ENCODE results near the gene CDH22.

CDH22 gene

GRCh38 chr20:46264391-46265266 is 43.7 kb downstream of the CDH22 start:
- no peak overlapping the region for H3K27ac ChIP-seq
- H3K79me2 ChIP-seq: no peaks in the 10 kb centered on the region
- TF ChIP-seq, protein P1, sequence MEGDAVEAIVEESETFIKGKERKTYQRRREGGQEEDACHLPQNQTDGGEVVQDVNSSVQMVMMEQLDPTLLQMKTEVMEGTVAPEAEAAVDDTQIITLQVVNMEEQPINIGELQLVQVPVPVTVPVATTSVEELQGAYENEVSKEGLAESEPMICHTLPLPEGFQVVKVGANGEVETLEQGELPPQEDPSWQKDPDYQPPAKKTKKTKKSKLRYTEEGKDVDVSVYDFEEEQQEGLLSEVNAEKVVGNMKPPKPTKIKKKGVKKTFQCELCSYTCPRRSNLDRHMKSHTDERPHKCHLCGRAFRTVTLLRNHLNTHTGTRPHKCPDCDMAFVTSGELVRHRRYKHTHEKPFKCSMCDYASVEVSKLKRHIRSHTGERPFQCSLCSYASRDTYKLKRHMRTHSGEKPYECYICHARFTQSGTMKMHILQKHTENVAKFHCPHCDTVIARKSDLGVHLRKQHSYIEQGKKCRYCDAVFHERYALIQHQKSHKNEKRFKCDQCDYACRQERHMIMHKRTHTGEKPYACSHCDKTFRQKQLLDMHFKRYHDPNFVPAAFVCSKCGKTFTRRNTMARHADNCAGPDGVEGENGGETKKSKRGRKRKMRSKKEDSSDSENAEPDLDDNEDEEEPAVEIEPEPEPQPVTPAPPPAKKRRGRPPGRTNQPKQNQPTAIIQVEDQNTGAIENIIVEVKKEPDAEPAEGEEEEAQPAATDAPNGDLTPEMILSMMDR (IDR thresholded peaks at IDR 0.05): no peak
- H3K4me1 ChIP-seq: no peaks in the 10 kb centered on the region
- no peak overlapping the region for H2AFZ ChIP-seq
- H3K4me3 ChIP-seq (ENCODE audit: low read depth, low read length): no peak overlapping the region
- no peak overlapping the region for H3K9ac ChIP-seq
- H3K4me2 ChIP-seq (ENCODE audit: low read length): no peak overlapping the region
- H3K36me3 ChIP-seq (ENCODE audit: control insufficient read depth, insufficient read depth, low read length): no peaks in the 10 kb centered on the region
- H3K27me3 ChIP-seq (ENCODE audit: control insufficient read depth, insufficient read depth, low read length): no peaks in the 10 kb centered on the region
- H3K9me3 ChIP-seq (ENCODE audit: control insufficient read depth, low read length): no peaks in the 10 kb centered on the region

DNA sequence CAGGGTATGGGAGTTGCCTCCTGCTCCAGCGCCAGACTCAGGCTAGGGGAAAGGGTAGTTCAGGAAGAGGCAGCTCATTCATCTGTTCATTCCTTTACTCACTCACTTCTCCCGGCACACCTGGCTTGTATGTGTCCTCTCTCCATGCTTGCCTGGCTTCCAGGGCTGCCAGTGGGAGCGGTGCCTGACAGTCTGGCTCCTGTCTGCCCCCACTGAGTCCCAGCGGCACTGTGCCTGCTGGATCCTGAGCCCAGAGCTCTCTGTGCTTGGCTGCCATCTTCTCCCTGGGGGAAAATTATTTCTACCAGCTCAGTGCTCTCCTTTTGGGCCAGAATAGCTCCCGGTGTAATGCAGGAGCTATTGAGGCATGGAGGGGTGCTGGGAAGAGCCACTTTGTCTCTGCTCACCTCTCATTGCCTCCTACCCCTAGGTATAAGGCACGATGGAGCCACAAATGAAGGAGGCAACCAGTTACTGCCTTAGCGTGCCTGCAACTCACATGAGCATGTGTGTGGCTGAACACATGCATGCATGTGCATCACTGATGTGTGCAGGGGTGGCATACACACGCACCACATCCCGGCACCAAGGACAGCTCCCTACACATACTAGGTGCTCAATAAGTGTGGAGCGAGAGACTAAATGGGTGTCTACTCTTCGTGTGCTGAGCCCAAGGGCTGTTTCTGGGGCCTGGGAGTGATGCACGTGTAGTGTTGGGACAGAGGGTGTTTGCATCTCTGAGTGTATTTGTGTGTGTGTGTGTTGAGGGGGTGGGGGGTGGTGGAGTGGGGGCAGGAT is 46.6 kb downstream of the CDH22 start:
- Histone ChIP-seq H3K9me3 (ENCODE audit: control insufficient read depth, low read length) (no peaks in the 10 kb centered on the region), H3K4me3 (ENCODE audit: low read depth, low read length) (no peak overlapping the region), H3K27me3 (ENCODE audit: control insufficient read depth, insufficient read depth, low read length) (no peaks in the 10 kb centered on the region), H3K4me1 (no peaks in the 10 kb centered on the region), H3K4me2 (ENCODE audit: low read length) (no peak overlapping the region), H2AFZ (no peak overlapping the region), H3K79me2 (no peaks in the 10 kb centered on the region), H3K27ac (no peak overlapping the region), H3K36me3 (ENCODE audit: control insufficient read depth, insufficient read depth, low read length) (no peaks in the 10 kb centered on the region), H3K9ac (no peak overlapping the region)
- TF ChIP-seq, protein P1 (IDR thresholded peaks at IDR 0.05): no peak

GRCh38 chr20:46260936-46261454 is 47.3 kb downstream of the CDH22 start:
- Histone ChIP-seq H3K79me2 (no peaks in the 10 kb centered on the region), H3K4me2 (ENCODE audit: low read length) (no peak overlapping the region), H3K36me3 (ENCODE audit: control insufficient read depth, insufficient read depth, low read length) (no peaks in the 10 kb centered on the region), H3K27ac (no peak overlapping the region), H3K4me3 (ENCODE audit: low read depth, low read length) (no peak overlapping the region), H3K9me3 (ENCODE audit: control insufficient read depth, low read length) (no peaks in the 10 kb centered on the region), H3K9ac (no peak overlapping the region), H3K27me3 (ENCODE audit: control insufficient read depth, insufficient read depth, low read length) (no peaks in the 10 kb centered on the region), H2AFZ (no peak overlapping the region), H3K4me1 (no peaks in the 10 kb centered on the region)
- TF ChIP-seq, protein P1 (IDR thresholded peaks at IDR 0.05): no peak

GRCh38 chr20:46260480-46260879 is 47.8 kb downstream of the CDH22 start:
- peaks cover 2% of the 10 kb centered on the region for H3K4me1 ChIP-seq
- no peaks in the 10 kb centered on the region for H3K79me2 ChIP-seq
- no peaks in the 10 kb centered on the region for H3K9me3 ChIP-seq (ENCODE audit: control insufficient read depth, low read length)
- no peak overlapping the region for H3K4me2 ChIP-seq (ENCODE audit: low read length)
- H3K36me3 ChIP-seq (ENCODE audit: control insufficient read depth, insufficient read depth, low read length): no peaks in the 10 kb centered on the region
- H3K4me3 ChIP-seq (ENCODE audit: low read depth, low read length): no peak overlapping the region
- H3K27ac ChIP-seq: no peak overlapping the region
- no peaks in the 10 kb centered on the region for H3K27me3 ChIP-seq (ENCODE audit: control insufficient read depth, insufficient read depth, low read length)
- H2AFZ ChIP-seq: no peak overlapping the region
- no peak overlapping the region for H3K9ac ChIP-seq
- TF ChIP-seq, protein P1 (IDR thresholded peaks at IDR 0.05): no peak

All from parathyroid adenoma (tissue), 2 donors.